A549 treated with AZD2906 at 1 μM for 4 hours (cell line): ENCODE results near the gene SEC16B. TPM values are rescaled to one million over a fixed set of nuclear protein-coding genes. Genes with fewer than 3 reads are reported as not detected.

ENCODE experiments used
- total RNA-seq: library from RNA; stranded (reverse); fragments of 200-300 nt; extraction: Qiagen RNA extraction; gene quantifications from 5 replicates; pipeline ENCODE4 v1.2.3, GENCODE V29; 2022

Gene SEC16B
- 0.62 to 1.3 TPM (median 1.00 TPM) in 5 replicates for total RNA-seq

GRCh38 chr1:177969825-177970371 lies at the start of gene SEC16B:
TSS of gene SEC16B (minus strand) at chr1:177970058. CDS start at chr1:177967981, 2,077 bp downstream.

Other genes with a start within 250 kb of the SEC16B start
- 15.7 to 19.5 TPM (median 17.4 TPM) in 5 replicates for gene RASAL2, start 124.0 kb upstream of the SEC16B start, total RNA-seq